ENCODE data around the gene C1orf87.

Gene C1orf87

GRCh38 chr1:60041783-60042182 is 31.8 kb downstream of the C1orf87 start:
- TF ChIP-seq, protein P1, sequence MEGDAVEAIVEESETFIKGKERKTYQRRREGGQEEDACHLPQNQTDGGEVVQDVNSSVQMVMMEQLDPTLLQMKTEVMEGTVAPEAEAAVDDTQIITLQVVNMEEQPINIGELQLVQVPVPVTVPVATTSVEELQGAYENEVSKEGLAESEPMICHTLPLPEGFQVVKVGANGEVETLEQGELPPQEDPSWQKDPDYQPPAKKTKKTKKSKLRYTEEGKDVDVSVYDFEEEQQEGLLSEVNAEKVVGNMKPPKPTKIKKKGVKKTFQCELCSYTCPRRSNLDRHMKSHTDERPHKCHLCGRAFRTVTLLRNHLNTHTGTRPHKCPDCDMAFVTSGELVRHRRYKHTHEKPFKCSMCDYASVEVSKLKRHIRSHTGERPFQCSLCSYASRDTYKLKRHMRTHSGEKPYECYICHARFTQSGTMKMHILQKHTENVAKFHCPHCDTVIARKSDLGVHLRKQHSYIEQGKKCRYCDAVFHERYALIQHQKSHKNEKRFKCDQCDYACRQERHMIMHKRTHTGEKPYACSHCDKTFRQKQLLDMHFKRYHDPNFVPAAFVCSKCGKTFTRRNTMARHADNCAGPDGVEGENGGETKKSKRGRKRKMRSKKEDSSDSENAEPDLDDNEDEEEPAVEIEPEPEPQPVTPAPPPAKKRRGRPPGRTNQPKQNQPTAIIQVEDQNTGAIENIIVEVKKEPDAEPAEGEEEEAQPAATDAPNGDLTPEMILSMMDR (conservative IDR thresholded peaks at IDR 0.05; ENCODE audit: low read depth, low read length): no peak
- Histone ChIP-seq H4K20me1 (ENCODE audit: insufficient read depth) (no peaks in the 10 kb centered on the region), H3K27me3 (ENCODE audit: insufficient read depth, low read depth) (no peaks in the 10 kb centered on the region), H3K4me1 (ENCODE audit: low read depth, poor library complexity, severe bottlenecking) (no peaks in the 10 kb centered on the region), H3K79me2 (ENCODE audit: insufficient read depth, low read depth) (no peaks in the 10 kb centered on the region), H3K4me2 (no peak overlapping the region), H2AFZ (ENCODE audit: low read depth) (no peak overlapping the region), H3K27ac (no peak overlapping the region), H3K36me3 (ENCODE audit: insufficient read depth) (no peaks in the 10 kb centered on the region), H3K9ac (no peak overlapping the region), H3K4me3 (IDR thresholded peaks at IDR 0.05; ENCODE audit: insufficient read depth, low read depth, low read length) (no peak overlapping the region)

- no peaks in the 10 kb centered on the region for H3K27me3 ChIP-seq (ENCODE audit: insufficient read depth, low read depth)
- no peak overlapping the region for H3K9ac ChIP-seq
- H4K20me1 ChIP-seq (ENCODE audit: insufficient read depth): no peaks in the 10 kb centered on the region
- no peaks in the 10 kb centered on the region for H3K36me3 ChIP-seq (ENCODE audit: insufficient read depth)
- H3K4me3 ChIP-seq (IDR thresholded peaks at IDR 0.05; ENCODE audit: insufficient read depth, low read depth, low read length): no peak overlapping the region
- H3K79me2 ChIP-seq (ENCODE audit: insufficient read depth, low read depth): no peaks in the 10 kb centered on the region
- no peak overlapping the region for H2AFZ ChIP-seq (ENCODE audit: low read depth)
- TF ChIP-seq, protein P1 (conservative IDR thresholded peaks at IDR 0.05; ENCODE audit: low read depth, low read length): no peak
- H3K4me1 ChIP-seq (ENCODE audit: low read depth, poor library complexity, severe bottlenecking): no peaks in the 10 kb centered on the region
- no peak overlapping the region for H3K27ac ChIP-seq
- no peak overlapping the region for H3K4me2 ChIP-seq
Measured at GRCh38 chr1:60037669-60038068, 35.9 kb downstream of the C1orf87 start.

- Histone ChIP-seq H3K4me2 (no peak overlapping the region), H3K9ac (no peak overlapping the region), H3K4me3 (IDR thresholded peaks at IDR 0.05; ENCODE audit: insufficient read depth, low read depth, low read length) (no peak overlapping the region), H3K27ac (no peak overlapping the region), H4K20me1 (ENCODE audit: insufficient read depth) (no peaks in the 10 kb centered on the region), H3K27me3 (ENCODE audit: insufficient read depth, low read depth) (no peaks in the 10 kb centered on the region), H3K4me1 (ENCODE audit: low read depth, poor library complexity, severe bottlenecking) (no peaks in the 10 kb centered on the region), H2AFZ (ENCODE audit: low read depth) (no peak overlapping the region), H3K36me3 (ENCODE audit: insufficient read depth) (no peaks in the 10 kb centered on the region), H3K79me2 (ENCODE audit: insufficient read depth, low read depth) (no peaks in the 10 kb centered on the region)
- TF ChIP-seq, protein P1 (conservative IDR thresholded peaks at IDR 0.05; ENCODE audit: low read depth, low read length): no peak
Measured at GRCh38 chr1:60036856-60037460, 36.6 kb downstream of the C1orf87 start.

DNA sequence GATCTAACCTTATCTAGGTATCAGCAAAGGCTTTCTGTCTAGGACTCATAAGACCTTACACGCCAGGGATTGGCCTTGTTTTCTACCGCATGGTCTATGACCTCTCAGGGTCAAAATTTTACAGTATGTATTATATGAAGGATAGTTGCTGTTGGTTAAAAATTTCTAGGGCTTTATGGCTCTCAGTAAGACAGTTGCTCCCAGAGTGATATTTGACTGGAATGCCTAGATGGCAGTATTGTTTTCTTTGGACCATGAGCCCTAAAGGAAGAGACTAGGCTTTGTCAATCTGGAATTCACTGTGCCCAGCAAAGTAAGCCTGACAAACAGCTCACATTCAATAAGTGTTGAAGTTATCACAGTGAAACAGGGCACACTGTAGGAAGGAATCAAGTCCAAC is 37.6 kb downstream of the C1orf87 start:
- Histone ChIP-seq H3K79me2 (ENCODE audit: insufficient read depth, low read depth) (no peaks in the 10 kb centered on the region), H3K9ac (no peak overlapping the region), H3K4me1 (ENCODE audit: low read depth, poor library complexity, severe bottlenecking) (no peaks in the 10 kb centered on the region), H3K27me3 (ENCODE audit: insufficient read depth, low read depth) (no peaks in the 10 kb centered on the region), H3K27ac (no peak overlapping the region), H4K20me1 (ENCODE audit: insufficient read depth) (no peaks in the 10 kb centered on the region), H3K36me3 (ENCODE audit: insufficient read depth) (no peaks in the 10 kb centered on the region), H3K4me2 (no peak overlapping the region), H2AFZ (ENCODE audit: low read depth) (no peak overlapping the region), H3K4me3 (IDR thresholded peaks at IDR 0.05; ENCODE audit: insufficient read depth, low read depth, low read length) (no peak overlapping the region)
- TF ChIP-seq, protein P1 (conservative IDR thresholded peaks at IDR 0.05; ENCODE audit: low read depth, low read length): no peak
